Subcutaneous preadipocyte (primary cell): Measurements from ENCODE around the gene OR6C70. TPM values are rescaled to one million over a fixed set of nuclear protein-coding genes. Genes with fewer than 3 reads are reported as not detected.

ENCODE experiments used
- total RNA-seq: library from RNA; depleted of rRNA; stranded (reverse); fragments of >200 nt; gene quantifications from 2 replicates; pipeline ENCODE4 v1.2.3, GENCODE V29; 2012

The OR6C70 gene
- not detected in 2 replicates for total RNA-seq

DNA sequence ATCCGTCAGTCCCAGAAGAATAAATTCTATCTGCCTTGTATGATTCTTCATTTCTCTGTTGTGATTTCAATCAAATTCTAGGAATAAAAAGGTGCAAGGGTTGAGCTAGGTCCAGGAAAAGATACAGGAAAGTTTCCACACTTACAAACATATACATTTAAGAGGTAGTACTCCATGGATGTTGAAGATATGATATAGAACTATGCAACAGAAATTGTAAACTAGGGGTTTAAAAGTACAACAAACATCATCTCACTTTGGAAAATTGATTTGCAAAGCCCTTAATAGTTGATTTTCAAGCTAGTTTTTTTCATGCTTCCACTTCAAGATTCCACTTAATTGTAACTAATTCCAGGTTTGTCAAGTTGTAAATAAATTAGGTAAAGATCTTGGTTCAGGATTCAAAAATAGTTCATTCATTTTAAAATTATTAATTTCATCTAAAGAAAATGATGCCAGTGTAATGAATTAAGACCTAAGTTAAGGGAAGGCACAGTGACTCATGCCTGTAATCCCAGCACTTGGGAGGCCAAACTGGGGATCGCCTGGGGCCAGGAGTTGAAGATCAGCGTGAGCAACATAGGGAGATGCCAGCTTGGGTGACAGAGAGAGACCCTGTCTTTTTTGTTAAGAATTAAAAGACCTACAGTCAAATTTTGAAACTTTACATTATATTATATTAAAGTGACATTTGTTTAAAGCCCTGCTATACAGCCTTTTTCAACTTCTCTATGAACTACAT lies at the start of gene OR6C70:
Gene OR6C70, minus strand, starts transcription at position 51 of the 742 bp plus-strand sequence. Its CDS starts 0 bp downstream, at position 51.

GRCh38 chr12:55492078-55492477 lies 22.1 kb upstream of the OR6C70 start, which contains the start of gene OR6C68:
TSS of gene OR6C68 (plus strand) at chr12:55492378. CDS start at chr12:55492378, 0 bp downstream.

GRCh38 chr12:55443776-55444175 lies 26.2 kb downstream of the OR6C70 start, which contains the start of gene OR6C2:
TSS of gene OR6C2 (plus strand) at chr12:55444076. CDS start at chr12:55452214, 8,138 bp downstream.

GRCh38 chr12:55425954-55426353 lies 44.0 kb downstream of the OR6C70 start, which contains the start of gene OR6C76:
TSS of gene OR6C76 (plus strand) at chr12:55426254. CDS start at chr12:55426254, 0 bp downstream.

Other genes with a start within 250 kb of the OR6C70 start
- gene OR10A7, start 249.1 kb downstream of the OR6C70 start, total RNA-seq: not detected in 2 replicates
- not detected in 2 replicates for gene OR6C74, start 225.5 kb downstream of the OR6C70 start, total RNA-seq
- not detected in 2 replicates for gene OR6C6, start 173.6 kb downstream of the OR6C70 start, total RNA-seq
- not detected in 2 replicates for gene OR6C1, start 155.8 kb downstream of the OR6C70 start, total RNA-seq
- gene OR6C3, start 139.4 kb downstream of the OR6C70 start, total RNA-seq: not detected in 2 replicates
- gene OR6C75, start 107.2 kb downstream of the OR6C70 start, total RNA-seq: not detected in 2 replicates
- gene OR6C65, start 69.6 kb downstream of the OR6C70 start, total RNA-seq: not detected in 2 replicates
- gene OR6C76, start 43.9 kb downstream of the OR6C70 start, total RNA-seq: not detected in 2 replicates
- not detected in 2 replicates for gene OR6C2, start 26.1 kb downstream of the OR6C70 start, total RNA-seq
- gene OR6C68, start 22.2 kb upstream of the OR6C70 start, total RNA-seq: not detected in 2 replicates
- not detected in 2 replicates for gene OR6C4, start 79.5 kb upstream of the OR6C70 start, total RNA-seq
- not detected in 2 replicates for gene OR2AP1, start 102.3 kb upstream of the OR6C70 start, total RNA-seq
- not detected in 2 replicates for gene OR10P1, start 166.8 kb upstream of the OR6C70 start, total RNA-seq
- gene ITGA7, start 237.8 kb upstream of the OR6C70 start, total RNA-seq: 15.2 and 18.7 TPM in 2 replicates
- gene BLOC1S1, start 245.9 kb upstream of the OR6C70 start, total RNA-seq: 33.8 and 54.0 TPM in 2 replicates